DMS153 (cell line): Measurements from ENCODE around the gene PDE9A.
A peak's percentile ranks its signal among the peaks of the same experiment; 100 is the strongest.

Experiments used
- DNase-seq: peaks from one replicate; lab custom pipeline; 2025; lab: John Stamatoyannopoulos, UW

Gene PDE9A

DNA sequence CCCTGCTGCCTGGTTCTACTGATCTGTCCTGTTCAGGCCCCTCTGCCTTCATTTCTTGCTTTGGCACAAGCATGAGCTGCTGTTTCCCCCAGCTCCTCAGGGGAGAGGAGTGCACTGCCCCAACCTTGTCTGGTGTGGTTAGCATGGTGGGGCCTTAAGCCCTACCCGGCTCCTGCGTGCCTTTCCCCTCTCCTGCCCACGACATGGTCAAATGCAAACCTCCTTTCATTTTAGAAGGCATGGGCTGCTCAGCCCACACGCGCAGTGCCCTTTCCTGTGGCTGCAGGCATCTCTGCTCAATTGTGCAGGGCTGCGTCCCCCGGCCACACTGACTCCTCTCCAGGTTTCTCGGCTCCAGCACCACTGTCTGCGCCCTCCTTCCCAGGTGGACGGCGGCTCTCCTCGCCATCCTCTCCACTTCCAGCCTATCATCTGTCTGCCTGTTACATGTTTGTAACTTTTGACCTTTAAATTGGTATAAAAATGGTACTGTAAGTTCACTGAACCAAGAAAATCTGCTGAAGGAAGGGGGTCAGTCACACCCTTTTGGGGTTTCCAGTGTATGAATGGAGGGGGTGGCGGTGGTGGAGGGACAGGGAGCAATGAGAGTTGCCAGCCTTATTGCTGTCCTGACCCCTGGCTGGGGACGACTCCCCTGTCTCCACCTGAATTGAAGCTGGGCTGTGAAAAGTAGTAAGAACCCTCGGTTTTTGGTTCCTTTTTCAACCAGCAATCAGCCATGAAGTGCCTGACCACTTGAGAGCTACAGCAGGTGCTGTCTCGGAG lies 5.1 kb downstream of the PDE9A start:
- no peak for DNase-seq

DNA sequence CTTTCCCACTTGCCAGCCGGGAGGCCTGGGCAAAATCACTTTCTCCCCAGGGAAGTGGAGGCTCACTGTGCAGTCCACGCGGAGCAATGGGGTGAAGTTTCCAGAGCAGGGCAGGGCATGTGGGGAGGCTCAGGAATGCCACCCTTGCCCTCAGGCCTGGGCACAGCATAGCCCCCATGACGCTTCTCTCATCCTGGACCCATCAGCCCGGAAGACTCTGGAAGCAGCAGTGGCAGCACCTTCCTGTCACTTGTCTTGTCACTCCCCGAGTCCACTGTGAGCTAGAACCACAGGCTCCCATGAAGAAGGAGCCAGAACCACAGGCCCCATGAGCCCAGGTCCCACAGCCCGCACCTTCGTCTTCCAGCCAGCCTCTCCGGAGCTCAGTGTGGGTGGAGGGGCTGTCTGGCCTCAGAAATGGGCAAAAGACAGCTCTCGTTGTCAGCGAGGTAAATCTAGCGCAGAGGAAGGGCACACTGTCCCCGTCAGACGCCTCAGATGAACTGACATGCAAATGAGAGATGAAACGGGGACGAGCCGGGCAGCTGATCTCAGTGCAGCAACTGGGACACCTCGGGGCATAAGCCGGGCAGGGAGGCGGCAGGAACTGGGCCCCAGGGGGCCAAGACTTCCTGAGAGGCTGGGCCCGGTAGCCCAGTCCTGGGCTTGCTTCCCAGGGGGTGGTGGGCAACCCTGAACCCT lies 6.1 kb downstream of the PDE9A start:
- no peak for DNase-seq

DNA sequence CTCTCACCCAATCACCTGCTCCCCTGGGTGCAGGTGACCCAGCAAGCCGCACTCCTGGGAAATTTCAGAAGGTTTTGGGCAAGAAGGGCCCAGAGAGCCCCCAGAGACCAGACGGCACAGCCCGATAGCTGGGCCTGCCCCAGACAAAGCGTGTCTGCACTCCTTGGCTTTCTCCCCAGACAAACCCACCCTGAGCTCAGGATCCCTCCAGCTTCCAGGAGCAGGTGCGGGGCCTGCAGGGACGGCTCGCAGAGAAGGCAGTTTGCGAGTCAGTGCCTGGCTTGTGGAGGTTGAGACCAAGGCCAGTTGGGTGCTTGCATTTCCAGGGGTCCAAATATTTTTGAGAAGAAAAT lies 6.7 kb downstream of the PDE9A start:
- DNase-seq, result no peak

DNA sequence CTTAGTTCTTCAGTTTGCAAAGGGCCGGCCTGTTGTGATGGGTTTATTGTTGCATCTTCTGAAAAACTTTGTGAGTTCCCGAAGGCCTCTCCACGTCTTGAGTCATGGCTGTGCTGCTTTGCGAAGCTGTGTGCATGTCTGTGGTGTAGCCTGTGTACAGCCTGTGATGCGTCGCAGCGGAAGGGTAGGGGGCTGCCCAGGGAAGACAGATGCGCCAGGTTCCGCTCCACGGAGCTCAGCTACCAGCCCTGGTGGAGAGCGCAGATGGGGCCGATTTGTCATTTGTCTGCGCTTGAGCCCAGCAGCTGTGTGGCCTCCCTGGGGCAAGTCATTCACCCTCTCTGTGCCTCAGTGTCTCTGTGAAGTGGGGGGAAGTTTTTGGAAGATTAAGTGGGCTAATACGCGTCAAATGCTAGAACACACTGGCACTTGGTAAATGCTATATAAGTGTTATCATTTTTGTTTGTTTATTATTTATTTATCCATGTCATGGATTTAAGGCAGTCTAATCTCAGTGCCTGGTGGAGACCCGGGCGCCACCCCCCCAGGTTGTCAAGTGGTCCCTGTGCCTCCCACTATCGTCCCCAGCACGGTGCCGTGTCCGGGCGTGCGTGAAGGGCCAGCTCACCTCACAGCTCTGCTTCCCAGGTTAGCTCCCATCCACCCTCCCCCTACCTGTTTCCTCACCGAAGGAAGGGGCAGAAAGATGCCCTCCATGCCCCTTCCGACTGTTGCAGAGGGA lies 8.4 kb downstream of the PDE9A start:
- DNase-seq, result no peak

DNA sequence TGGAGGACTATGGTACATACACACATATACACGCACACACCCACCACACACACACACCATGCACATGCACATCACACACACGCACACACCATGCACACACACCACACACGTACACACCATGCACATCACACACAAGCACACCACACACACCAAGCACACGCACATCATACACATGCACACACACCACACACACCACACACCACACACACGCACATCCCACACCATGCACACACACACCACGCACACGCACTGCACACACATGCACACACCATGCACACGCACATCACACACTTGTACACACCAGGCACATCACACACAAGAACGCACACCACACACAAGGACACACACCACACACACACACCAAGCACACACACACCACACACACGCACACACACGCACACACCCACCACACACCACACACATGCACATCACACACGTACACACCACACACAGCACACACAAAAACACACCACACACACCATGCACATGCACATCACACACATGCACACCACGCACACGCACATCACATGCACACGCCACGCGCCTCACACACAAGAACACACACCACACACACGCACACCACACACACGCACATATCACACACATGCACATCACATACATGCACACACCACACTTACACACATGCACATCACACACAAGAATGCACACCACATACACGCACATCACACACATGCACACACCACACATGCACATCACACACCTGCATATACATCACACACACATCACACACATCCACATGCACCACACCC lies 9.2 kb downstream of the PDE9A start:
- DNase-seq, result no peak

DNA sequence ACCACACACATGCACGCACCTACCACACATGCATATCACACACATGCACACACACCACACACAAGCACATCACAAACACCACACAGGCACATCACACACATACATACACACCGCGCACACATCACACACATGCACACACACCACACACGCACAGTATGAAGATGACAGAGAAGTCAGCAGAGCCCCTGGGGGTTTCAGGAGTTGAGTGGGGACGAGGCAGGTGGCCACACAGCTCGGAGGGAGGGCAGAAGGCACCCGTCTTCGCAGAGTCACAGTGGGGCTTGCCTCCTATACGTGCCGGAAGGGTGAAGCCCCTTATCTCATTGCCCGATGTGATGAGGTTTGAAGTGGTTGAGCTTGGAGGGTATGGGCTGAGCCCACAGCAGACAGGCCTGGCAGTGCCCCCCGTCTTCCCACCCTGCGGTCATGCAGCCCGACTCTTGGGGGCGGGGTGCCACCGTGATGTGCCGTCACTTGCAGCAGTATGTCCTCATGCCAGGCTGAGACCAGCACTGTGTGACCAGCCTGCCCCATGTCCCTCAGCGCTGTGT lies 9.9 kb downstream of the PDE9A start:
- DNase-seq, result no peak

DNA sequence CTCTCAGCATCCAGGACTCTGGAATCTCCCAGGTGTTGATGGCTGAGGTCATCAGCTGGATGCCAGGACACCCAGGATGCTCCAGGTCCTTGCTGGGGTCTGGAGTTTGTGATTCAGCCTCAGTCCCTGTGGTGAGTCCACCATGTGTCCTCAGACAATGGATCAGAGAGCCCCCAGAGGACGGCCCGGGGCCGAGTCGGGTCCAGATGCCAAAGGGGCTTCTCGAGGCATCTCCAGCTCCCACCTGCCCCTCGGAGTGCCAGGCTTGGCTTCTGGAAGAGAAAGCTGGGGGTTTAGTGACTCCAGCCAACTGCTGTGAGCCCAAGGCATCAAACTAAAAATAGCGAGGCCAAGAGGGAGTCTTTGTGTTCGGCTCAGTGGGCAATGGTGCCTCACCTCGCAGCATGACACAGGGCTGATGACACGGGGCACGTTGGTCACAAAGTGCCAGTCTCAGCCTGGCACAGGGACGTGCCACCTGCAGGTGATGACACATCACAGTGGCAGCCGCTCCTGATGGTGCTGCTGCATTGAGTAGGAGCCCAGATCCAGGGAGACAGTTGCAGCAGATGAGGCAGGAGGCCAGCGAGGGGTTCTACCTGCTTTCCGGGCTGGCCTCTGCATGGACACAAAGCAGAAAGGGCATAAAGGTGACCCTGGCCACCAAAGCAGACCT lies 10.6 kb downstream of the PDE9A start:
- no peak for DNase-seq

DNA sequence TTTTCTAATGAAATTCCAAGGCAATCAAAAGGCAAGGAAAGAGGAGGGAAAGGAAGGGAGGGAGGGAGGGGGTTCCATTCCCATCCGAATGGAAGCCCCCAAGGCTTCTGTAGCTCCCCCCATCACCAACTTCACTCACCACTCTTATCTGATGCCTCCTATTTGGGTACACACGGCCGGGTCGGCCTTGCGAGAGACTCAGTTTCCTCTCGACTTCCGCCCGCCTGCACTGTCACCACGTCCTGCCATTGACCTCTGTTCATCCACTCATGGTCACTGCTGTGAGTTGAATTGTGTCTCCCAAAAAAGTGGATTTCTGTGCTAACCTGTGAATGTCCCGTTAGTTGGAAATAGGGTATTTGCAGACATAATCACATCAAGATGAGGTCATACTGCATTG lies 11.2 kb downstream of the PDE9A start:
- no peak for DNase-seq

DNA sequence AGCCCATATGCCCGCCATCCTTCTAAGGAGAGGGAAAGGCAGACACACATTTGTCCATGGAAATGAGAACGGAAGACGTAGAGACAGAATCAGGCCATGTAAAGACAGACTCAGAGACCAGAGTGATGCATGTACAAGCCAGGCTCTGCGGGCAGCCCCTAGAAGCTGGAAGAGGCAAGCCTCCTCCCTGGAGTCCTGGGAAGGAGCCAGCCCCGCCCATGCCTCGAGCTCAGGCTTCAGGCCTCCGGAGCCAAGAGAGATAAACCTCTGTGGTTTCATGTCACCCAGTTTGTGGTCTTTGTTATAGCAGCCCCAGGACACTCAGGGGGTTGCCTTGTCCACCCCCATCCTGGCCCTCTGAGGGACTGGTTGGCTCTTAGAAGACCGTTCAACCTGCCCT lies 11.6 kb downstream of the PDE9A start:
- DNase-seq, result no peak

DNA sequence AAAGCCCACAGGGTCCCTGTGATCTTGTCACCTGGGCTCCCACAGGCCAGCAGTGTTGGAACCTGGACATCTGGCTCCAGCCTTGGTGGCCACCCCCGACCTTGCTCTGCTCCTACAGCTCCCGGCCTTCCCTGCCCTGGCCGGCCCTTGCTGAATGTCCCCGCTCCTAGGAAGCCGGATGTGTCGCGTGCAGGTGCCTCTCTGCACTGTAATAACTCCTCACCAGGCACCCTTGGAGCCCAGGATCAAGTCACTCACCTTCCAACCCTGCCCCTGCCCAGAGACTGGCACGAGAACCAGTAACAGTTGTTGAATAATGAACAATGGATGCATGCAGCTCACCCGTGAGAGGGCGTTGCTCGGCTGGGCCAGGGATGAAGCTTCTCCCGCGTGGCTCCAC lies 12.1 kb downstream of the PDE9A start:
- DNase-seq, result no peak

DNA sequence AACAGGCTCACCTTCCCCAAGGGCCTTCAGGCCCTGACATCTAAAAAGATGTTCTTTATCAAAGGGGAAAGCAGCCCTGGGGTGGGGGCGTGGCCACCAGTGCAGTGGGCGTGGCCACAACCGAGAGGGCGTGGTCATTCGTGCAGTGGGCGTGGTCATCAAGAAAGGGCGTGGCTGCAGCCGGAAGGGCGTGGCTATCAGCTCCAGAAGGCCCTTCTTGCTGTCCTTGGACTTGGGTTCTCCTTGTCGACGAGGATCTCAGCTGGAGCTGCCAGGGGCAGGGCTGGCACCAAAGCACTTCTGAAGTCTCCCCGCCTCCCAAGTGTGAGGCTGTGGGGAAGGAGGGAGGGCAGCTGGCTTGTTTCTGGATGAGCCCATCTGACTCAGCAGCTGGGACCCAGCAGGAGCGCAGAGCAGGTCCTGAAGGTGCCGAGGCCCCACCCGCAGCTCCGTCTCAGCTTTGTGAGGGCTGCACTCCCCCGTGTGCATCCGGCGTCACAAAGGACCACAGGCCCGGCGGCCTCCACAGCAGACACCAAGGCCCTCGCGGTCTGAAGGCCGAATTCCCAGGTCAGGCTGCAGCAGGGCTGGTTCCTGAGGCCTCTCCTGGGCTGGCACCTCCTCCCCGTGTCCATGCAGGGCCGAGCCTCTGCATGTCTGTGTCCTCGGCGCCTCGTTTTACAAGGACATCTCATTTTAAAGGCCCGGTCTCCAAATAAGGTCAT lies 12.8 kb downstream of the PDE9A start:
- no peak for DNase-seq

DNA sequence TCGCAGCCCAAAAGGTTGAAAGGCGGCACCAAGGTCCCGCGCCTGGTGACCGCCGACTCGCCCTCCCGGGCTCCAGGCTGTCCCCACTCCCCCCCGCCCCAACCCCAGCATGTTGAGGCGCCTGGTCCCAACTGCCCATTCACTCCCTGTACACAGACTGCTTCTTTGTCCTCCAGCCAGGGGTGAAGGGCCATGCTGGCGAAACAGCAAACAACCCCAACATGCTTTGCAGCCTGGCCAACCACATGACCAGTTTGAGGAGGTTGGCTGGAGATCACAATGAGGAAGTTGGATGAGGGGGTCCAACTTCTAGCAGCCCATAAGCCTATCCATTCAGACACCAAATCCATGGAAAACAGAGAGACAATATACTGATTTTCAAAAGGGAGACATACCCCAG lies 13.5 kb downstream of the PDE9A start:
- no peak for DNase-seq

DNA sequence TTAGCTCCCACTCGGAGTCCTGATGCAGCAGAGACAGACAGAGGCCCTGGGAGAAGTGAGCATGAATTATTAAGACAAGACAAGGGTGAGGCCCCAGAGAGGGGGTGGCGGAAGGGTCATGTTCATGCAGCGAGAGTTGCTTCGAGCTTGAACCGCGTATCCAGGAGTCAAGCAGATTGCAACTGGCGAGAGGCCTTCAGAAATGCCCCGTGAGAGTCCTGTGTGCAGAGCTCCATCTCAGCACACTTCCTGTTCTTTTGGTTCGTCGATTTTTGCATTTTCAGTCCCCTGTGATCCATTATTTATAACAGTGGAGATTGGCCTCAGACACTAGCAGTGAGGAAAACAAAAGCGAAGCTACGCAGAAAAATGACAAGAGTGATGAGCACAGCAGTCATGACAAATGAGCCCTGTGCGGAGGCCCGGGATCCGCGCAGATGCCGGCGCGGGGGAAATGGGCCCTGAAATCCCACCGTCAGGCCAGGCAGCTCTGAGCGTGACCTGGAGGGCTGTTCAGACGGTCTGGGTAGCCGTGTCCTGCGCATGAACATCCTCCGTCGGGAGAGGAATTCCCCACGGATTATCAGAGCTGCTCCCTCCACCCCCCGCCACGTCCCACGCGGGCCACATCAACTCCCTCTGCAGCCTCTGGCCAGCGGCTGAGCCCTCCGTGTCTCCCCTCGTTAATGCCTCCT lies 15.0 kb downstream of the PDE9A start:
- no peak for DNase-seq

DNA sequence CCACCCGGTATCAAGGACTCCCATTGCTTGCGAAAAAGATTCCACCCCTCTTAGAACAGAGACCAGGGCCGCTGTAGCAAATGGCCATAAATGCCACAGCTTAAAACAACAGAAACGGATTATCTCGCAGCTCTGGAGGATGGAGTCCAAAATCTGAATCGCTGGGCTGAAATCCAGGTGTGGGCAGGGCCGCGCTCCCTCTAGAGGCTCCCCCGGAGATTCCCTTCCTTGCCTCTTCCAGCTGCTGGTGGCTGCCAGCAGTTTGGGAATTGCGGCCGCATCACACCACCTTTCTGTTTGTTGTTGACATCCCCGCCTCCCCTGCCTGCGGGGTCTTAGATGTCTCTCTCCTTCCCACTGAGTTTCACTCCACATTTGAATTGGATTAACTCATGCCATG lies 15.6 kb downstream of the PDE9A start:
- no peak for DNase-seq

DNA sequence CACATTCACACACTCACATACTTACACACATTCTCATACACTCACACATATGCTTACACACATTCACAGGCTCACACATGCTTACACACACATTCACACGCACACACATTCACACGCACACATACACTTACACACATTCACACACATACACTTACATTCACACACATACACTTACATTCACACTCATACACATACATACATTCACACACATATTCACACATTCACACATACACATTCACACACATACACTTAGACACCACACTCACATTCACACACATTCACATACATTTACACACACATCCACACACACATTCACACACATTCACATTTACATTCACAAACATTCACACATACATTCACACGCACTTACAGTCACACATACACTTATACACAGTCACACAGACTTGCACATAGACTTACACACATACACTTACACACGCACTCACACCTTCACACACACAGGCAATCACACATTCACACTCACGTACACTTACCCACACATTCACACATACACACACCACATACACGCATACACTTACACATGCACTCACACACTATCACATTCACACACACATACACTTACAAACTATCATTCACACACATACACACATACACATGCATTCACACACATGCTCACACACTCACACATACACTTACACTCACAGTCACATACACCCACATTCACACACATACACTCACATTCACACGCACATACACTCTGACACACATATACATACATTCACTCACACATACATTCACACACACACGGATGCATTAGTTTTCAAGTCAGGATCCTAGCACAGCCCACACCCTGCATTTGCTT lies 16.8 kb downstream of the PDE9A start:
- no peak for DNase-seq

DNA sequence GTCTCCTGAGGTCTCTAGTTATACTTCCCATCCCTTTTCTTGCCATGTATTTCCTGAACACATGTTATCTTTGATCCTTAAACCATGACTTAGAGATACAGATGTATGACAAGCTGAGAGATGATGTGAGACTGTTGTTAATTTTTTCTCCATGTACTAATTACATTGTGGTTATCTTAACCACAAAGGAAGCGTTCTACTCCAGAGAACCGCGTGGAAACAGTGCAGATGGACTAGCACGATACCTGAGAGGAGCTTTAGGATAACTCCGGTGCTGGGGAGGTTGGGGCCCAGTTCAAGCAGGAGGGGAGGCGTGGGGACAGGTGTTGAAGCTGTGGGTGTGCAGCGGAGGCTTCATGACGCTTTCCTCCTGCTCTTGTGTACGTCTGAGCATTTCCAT lies 17.5 kb downstream of the PDE9A start:
- no peak for DNase-seq

DNA sequence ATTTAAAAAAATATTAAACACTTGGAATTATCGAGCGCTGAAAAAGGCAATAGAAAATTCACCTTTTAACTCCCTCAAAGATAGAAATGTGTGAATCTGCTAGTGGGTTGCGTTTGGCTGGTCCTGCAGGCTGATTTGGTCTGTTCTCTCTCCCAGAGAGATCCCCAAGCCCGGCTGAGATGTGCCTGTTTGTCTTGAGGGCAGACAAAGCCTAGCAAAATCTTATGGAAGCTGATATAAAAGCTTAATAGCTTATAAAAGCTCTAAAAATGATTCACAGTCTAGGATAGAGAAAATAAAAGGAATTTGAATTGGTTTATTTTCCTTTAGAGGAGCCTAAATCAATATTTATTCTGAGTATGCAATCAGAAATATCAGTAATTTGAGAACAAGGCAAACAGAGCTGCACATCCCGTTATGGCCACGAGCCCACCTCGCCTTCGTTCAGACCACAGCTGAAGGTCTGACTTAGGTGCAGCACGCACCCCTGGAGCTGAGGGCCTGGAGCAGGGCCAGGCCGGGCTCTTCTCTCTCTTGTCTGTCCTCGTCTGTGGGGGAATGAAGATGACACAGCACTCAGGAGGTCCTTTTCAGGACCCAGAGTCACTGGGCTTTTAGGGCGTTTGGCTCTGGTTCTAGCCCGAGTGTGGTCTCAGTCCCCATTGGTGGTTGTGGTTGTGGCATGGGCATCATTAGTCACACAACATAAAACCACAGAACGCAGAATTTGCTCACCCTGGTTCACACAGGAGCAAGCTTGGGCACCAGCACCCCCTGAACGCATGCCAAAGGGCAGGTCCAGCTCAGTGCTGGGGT lies 18.6 kb downstream of the PDE9A start:
- peak; percentile 65 for DNase-seq

DNA sequence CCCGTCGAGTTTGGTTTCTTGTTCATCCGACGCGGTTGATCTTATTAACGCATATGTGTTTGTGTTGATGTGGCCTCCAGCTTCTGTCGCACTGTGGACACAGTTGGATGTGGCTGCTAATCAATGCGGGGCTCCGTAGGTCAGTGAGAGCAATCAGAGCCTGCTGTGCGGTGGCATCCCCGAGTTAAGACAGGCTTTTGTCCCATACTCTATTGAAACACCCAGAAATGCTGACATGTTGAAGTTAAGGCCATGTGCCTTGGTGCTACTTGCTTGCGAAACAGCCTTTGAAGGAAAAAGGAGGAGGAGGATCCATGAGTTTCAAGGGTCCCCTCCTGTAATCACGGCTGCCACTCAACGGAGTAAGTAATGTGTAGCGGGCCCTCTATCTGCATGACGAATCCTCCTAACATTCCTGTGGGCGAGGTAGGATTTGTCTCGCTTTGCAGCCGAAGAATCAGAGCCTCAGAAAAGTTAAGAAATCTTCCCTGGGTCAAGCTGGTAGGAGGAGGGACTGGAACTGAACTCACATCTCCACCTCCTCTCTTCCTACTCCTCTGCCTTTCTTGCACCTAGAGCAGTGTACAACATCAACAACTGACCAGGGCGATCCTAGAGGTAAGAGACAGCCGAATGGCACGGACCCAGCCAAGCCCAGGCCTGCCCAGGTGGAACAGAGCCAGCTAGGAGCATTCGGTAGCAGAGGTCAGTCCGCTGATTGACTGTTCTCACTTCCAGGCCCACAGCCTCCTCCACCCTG lies 19.5 kb downstream of the PDE9A start:
- no peak for DNase-seq
